ENCODE measurements around the gene CYP4F22.

DNA sequence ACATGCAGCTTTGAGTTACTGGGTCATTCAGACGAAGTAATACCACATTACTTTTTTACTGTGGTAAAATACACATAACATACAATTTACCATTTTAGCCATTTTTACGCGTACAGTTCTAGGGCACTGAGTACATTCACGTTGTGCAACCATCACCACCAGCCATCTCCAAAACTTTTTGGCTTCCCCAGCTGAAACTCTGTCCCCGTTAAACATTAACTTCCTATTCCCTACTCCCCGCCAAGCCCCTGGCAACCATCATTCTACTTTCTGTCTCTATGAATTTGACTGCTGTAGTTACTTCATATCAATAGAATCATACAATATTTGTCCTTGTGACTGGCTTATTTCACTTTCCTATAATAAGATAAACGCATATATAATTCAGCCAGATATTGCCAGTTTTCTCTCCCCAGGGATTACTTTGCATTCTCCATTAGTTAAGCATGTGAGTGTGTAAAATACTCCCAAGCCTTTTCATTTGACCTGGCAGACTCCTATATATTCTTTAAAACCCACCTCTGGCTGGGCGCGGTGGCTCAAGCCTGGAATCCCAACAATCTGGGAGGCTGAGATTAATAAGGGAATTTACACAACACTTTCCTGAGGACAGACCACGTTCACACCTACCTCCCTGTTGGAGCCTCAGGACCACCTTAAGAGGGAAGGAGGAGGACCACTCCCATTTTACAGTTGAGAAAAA, 10.0 kb upstream of the CYP4F22 start:
- TF ChIP-seq, protein P1, sequence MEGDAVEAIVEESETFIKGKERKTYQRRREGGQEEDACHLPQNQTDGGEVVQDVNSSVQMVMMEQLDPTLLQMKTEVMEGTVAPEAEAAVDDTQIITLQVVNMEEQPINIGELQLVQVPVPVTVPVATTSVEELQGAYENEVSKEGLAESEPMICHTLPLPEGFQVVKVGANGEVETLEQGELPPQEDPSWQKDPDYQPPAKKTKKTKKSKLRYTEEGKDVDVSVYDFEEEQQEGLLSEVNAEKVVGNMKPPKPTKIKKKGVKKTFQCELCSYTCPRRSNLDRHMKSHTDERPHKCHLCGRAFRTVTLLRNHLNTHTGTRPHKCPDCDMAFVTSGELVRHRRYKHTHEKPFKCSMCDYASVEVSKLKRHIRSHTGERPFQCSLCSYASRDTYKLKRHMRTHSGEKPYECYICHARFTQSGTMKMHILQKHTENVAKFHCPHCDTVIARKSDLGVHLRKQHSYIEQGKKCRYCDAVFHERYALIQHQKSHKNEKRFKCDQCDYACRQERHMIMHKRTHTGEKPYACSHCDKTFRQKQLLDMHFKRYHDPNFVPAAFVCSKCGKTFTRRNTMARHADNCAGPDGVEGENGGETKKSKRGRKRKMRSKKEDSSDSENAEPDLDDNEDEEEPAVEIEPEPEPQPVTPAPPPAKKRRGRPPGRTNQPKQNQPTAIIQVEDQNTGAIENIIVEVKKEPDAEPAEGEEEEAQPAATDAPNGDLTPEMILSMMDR (IDR thresholded peaks at IDR 0.05): no peak
- no peak for TF ChIP-seq POLR2A (IDR thresholded peaks at IDR 0.05)

All from body of pancreas (tissue), 4 donors.